Measurements from ENCODE around the gene TBC1D14. TPM values are rescaled to one million over a fixed set of nuclear protein-coding genes. Genes with fewer than 3 reads are reported as not detected.

Gene TBC1D14
- polyA plus RNA-seq, 3 donors, result 61.2 to 66.4 (median 61.8) TPM

GRCh38 chr4:7055111-7055989 is 145.7 kb downstream of the TBC1D14 start:
- no peak for DNase-seq (ENCODE audit: extremely low read depth in 1 of 11, low read depth in 9 of 11, low spot score in 4 of 11)

DNA sequence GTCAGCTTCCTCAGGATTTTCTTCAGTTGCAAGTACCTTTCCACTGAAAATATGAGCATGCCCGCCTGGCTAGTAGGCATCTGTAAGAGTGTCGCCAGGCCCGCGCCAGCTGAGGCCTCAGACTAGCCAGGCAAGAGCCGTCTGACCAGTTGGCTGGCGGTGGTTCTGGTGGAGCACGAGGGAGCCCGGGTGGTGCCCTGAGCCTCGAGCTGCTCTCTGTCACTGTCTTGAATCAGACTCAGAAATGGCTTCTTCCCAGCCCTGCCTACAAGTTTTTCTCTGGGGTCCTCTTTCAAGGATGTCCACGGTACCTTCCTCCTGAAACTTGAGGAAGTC is 146.3 kb downstream of the TBC1D14 start:
- no peak for DNase-seq (ENCODE audit: extremely low read depth in 1 of 11, low read depth in 9 of 11, low spot score in 4 of 11)

DNA sequence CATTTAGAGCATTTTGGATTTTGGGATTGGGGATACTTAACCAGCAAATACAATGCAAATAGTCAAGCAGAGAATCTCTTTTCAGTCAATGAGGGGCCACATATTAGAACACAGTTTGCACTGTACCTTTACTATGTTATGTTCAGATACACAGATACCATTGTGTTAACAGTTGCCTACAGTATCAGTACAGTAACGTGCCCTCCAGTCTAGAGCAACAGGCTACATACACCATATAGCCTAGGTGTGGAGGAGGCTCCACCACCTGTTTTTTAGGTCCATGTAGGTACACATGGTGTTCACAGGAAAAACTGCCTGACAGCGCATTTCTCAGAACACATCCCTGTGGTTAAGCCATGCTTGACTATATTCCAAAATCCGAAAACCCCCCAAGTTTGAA is 149.2 kb downstream of the TBC1D14 start:
- no peak for DNase-seq (ENCODE audit: extremely low read depth in 1 of 11, low read depth in 9 of 11, low spot score in 4 of 11)

GRCh38 chr4:7059662-7060061 is 150.0 kb downstream of the TBC1D14 start:
- no peak for DNase-seq (ENCODE audit: extremely low read depth in 1 of 11, low read depth in 9 of 11, low spot score in 4 of 11)

DNA sequence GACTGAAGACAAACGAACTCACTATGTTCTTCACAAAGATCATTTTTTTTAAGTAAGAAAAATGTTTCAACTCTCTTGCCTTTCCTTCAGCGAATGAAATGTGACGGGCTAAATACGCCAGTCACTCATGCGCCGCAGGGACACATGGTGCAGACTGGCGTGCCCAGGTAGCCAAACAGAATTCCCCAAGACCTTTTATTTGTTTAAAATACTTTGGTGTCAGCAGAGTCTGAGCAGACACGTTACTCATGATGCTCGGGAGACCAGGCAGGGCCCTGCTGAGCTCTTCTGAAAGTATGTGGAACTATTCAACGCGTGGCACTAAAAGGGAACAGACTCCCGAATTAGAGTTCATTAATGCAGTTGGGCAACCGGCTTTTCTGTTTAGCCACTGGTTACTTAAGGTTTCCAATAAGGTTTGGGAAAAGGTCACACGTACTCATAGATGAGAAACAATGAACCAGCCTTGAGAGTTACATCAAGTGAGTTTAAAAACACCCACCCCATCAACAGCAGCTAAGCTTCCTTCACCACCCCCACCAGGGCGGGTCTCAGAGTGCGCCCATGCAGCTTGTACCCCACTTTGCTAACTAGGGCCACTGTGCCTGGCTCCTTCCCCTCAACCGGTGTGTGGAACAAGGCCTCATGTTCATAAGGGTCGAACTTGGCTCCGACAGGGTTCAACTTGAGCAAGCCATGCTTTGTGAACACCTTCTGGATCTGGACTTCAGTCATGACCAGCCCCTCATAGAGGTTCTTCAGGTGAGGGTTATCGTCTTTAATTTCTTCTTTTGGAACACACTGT is 150.9 kb downstream of the TBC1D14 start:
- no peak for DNase-seq (ENCODE audit: extremely low read depth in 1 of 11, low read depth in 9 of 11, low spot score in 4 of 11)

DNA sequence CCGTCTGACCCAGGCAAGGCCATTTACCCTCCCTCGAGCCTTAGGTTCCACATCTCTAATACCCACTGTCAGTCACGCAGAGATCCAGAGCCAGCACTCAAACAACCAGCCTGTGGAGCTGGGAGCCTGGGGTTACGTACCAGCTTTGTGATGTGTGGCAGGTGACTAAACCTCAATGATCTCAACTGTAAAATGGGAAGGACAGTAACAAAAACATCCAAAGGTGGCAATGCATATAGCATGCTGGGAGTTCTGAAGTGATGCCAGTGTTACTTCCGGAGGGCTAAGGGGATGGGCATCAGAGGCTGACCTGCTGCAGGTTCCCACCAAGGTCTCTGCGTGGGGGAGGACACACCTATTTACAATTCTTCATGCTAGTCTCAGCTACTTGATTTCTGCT is 152.2 kb downstream of the TBC1D14 start:
- DNase-seq (ENCODE audit: extremely low read depth in 1 of 11, low read depth in 9 of 11, low spot score in 4 of 11), result no peak

GRCh38 chr4:7062816-7063215 is 153.2 kb downstream of the TBC1D14 start:
- no peak for DNase-seq (ENCODE audit: extremely low read depth in 1 of 11, low read depth in 9 of 11, low spot score in 4 of 11)

- no peak for DNase-seq (ENCODE audit: extremely low read depth in 1 of 11, low read depth in 9 of 11, low spot score in 4 of 11)
Observed at GRCh38 chr4:7063362-7063761, 153.7 kb downstream of the TBC1D14 start.

DNA sequence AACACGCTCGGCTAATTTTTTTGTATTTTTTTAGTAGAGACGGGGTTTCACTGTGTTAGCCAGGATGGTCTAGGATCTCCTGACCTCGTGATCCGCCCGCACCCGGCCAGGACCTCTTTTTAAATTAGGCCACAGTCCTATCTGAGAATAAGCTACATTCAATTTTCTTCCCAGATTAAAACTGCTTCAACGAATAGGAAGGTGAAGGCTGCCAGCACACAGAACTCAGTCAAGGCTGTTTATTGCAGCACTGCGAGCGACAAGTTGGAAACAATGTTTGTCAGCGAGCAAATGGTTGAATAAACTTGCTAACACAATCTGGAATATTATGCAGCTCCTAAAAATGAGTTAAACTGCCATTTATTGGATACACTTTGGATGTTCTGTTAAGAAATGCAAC is 156.4 kb downstream of the TBC1D14 start:
- no peak for DNase-seq (ENCODE audit: extremely low read depth in 1 of 11, low read depth in 9 of 11, low spot score in 4 of 11)

DNA sequence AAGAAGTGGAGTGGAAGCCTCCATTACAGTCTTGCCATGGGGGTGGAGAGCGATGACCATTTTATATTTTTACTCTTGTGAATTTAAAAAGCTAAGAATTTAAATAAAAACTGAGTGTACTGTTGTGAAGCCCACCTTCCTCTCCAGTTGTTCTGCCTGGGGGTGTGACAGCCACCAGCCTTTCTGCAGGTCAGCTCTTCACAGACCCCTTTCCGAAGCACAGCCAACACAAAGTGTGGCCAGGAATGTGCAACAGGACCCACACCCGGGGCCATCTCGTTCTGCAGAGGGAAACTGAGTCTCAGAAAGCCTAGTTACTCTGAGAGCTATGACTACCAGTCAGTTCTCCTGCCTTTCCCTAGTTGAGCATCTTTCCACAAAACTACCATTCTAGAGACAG is 156.9 kb downstream of the TBC1D14 start:
- no peak for DNase-seq (ENCODE audit: extremely low read depth in 1 of 11, low read depth in 9 of 11, low spot score in 4 of 11)

DNA sequence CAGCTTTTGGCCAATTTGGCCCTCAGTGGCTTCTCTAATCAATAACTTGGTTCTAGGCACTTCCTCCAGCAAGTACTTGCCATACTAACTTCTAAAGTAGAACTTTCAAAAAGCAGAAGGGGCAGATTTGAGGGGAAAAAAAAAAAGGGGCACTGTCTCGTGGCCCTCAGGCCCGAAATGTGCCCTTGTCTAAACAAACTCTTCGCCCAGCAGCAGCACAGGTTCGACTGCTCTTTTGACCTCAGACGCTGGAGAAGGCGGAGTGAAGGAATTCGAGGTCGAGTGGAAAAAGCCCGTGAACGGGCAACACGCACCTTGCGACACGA is 157.5 kb downstream of the TBC1D14 start:
- DNase-seq (ENCODE audit: extremely low read depth in 1 of 11, low read depth in 9 of 11, low spot score in 4 of 11), result no peak

GRCh38 chr4:7067452-7068278 is 158.0 kb downstream of the TBC1D14 start, which contains the start of gene GRPEL1:
Gene GRPEL1, minus strand, starts transcription at chr4:7068064. Its CDS starts 32 bp downstream, at chr4:7068032.
- peak; percentile 97 to 100 (median 99) for DNase-seq (ENCODE audit: extremely low read depth in 1 of 11, low read depth in 9 of 11, low spot score in 4 of 11)

DNA sequence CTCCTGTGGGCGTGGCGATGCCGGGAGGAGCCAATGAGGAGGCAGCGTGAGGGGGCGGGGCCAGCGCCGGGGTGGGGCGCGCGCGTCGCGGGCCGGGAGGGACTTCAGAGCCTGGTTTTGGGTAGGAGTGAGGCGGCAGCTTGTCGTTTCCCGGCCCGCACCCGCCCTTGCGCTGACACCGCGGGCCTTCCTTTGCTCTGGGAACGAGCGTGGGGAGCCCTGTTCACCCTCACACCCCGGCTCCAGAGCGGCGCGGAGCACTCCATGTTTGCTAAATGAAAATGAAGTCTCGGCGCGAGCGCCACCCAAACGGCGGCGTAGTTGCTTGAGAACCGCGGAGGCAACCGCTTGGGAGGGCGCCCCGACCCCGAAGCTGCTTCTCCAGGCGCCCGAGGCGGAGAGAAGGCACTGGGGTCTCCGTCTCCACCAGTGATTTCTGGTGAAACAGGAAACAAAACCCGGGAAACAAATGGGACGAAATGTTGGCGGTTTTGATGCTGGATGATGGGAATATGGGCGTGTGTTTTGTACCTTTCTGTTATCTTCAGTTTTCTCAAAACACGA is 158.7 kb downstream of the TBC1D14 start:
- DNase-seq (ENCODE audit: extremely low read depth in 1 of 11, low read depth in 9 of 11, low spot score in 4 of 11), result peak in 1 of 11 donors; percentile 48

DNA sequence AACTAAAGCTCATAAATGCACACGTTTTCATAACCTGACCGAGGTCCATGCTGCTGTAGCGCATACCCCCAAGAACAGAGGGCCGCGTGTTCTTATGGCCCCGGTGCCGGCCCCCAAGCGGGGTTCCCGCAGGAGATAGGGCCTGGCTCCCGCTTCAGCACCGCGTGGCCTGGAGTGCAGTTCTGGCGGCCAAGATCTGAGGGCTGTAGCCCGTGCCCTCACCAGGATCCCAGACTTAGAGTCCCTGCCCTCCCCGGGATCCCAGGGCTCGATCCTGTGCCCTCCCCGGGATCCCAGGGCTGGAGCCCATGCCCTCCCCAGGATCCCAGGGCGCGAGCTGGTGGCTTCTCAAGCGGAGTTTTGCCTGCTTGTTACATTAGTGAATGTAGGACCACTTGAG is 159.3 kb downstream of the TBC1D14 start:
- DNase-seq (ENCODE audit: extremely low read depth in 1 of 11, low read depth in 9 of 11, low spot score in 4 of 11), result no peak

- peak in 8 of 11 donors; percentile 60 to 71 (median 68) for DNase-seq (ENCODE audit: extremely low read depth in 1 of 11, low read depth in 9 of 11, low spot score in 4 of 11)
Observed at GRCh38 chr4:7070729-7071511, 161.3 kb downstream of the TBC1D14 start.

GRCh38 chr4:7073059-7073458 is 163.4 kb downstream of the TBC1D14 start:
- no peak for DNase-seq (ENCODE audit: extremely low read depth in 1 of 11, low read depth in 9 of 11, low spot score in 4 of 11)

DNA sequence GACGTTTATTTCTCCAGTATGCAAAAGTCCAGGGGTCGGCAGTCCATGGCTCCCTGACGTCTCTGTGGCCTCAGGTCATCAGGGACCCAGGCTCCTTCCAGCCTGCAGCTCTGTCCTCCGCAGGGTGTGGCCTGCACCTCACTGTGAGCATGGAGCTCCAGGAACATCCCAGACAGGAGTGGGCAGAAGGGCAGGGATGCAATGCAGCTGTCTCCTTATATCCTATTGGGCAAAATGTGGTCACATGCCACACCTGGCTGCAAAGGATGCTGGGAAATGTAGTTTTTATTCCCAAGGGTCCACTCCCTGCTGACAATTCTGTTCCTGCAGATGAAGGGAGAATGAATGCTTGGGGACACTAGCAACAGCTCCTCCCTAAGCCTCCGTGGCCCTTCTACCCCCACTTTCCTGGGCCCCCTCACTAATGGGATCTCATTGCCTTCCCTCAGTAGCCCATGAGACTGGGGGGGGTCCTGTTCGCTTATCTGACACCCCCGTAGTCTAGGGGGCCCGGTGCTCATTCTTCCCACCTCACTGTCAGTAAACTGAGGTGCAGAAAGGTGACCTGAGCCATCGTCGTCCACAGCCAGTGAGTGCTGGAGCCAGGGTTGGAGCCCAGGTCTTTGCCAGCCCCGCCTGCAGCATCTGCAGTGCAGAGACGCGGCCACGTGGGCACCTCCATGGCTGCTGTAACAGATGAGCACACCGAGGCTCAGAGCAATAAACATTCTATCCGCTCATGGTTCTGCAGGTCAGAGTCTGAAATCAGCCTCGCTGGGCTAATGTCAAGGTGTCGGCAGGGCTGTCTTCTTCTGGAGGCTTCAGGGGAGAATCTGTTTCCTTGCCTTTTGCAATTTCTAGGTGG is 164.1 kb downstream of the TBC1D14 start:
- peak in 2 of 11 donors; percentile 47 to 62 for DNase-seq (ENCODE audit: extremely low read depth in 1 of 11, low read depth in 9 of 11, low spot score in 4 of 11)

- no peak for DNase-seq (ENCODE audit: extremely low read depth in 1 of 11, low read depth in 9 of 11, low spot score in 4 of 11)
Observed at GRCh38 chr4:7074426-7074825, 164.8 kb downstream of the TBC1D14 start.

All from renal cortex interstitium (tissue), 11 donors.